ENCODE results near the gene CDH4. TPM values are rescaled to one million over a fixed set of nuclear protein-coding genes. Genes with fewer than 3 reads are reported as not detected.

The CDH4 gene
- total RNA-seq, 2 experiments from 2014 or later = not detected

DNA sequence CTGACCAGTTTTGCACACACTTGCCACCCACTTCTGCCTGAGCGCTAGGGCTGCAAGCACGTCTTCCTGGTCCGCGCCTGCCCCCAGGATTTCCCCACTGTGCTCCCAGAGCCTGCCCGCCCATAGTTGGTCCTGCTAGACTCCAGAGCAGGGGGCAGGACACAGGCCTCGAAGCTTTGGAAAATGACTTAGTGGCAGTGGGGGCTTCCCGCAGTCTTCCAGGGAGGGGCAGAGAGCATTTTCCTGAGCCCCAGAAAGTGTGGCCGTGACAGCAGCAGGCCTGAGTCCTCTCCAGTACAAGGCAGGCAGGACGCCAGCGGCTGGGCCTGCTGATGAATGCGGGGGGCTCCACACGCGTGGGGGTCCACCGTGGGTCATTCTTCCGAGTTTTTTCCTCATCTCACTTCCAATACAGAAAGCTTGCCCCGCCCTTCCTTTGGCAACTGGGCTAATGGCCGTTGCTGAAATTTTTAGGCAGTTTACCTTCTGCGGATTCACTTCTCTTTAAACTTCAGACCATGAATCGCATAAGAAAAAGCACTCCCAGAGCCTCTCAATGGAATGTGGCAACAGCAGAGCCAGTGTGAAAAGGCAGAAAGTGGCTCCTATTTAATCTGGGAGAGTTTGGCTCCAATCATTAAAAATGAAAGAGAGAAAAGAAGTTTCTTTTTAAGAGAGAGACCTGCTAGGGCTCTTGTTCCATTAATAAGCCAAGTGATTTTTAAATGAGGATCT, 383.8 kb downstream of the CDH4 start:
- BruUV-seq (replicated peaks) = no TSS peak
- no peak overlapping the region for H3K4me3 ChIP-seq (ENCODE audit: low read depth, low read length, poor library complexity, severe bottlenecking)
- H3K79me2 ChIP-seq (ENCODE audit: insufficient read depth, low read depth, low read length) = no peaks in the 10 kb centered on the region
- POLR2A ChIA-PET = no interaction called here
- no peaks in the 10 kb centered on the region for H4K20me1 ChIP-seq (ENCODE audit: insufficient read depth, low read length)
- no peaks in the 10 kb centered on the region for H3K9me3 ChIP-seq (ENCODE audit: low read length)
- H3K36me3 ChIP-seq (ENCODE audit: insufficient read depth, low read length) = no peaks in the 10 kb centered on the region
- intact Hi-C loops (cut with micrococcal nuclease; ENCODE audit: unreplicated experiment) = no loop called here
- no peak for TF ChIP-seq EZH2phosphoT487 (IDR thresholded peaks at IDR 0.05; ENCODE audit: borderline replicate concordance, low read depth, low read length)
- no peak overlapping the region for H3K4me2 ChIP-seq (ENCODE audit: low read length)
- no peak overlapping the region for H3K27ac ChIP-seq (ENCODE audit: low read depth, low read length, poor library complexity, severe bottlenecking)
- H2AFZ ChIP-seq (ENCODE audit: low read length) = no peak overlapping the region
- no peaks in the 10 kb centered on the region for H3K9me2 ChIP-seq (ENCODE audit: insufficient read depth, low read length)
- CTCF ChIA-PET (ENCODE audit: unreplicated experiment) = no interaction called here
- DNase-seq (ENCODE audit: low spot score) = no peak
- H3K4me1 ChIP-seq (ENCODE audit: insufficient read depth, low read length, poor library complexity, severe bottlenecking) = no peaks in the 10 kb centered on the region

DNA sequence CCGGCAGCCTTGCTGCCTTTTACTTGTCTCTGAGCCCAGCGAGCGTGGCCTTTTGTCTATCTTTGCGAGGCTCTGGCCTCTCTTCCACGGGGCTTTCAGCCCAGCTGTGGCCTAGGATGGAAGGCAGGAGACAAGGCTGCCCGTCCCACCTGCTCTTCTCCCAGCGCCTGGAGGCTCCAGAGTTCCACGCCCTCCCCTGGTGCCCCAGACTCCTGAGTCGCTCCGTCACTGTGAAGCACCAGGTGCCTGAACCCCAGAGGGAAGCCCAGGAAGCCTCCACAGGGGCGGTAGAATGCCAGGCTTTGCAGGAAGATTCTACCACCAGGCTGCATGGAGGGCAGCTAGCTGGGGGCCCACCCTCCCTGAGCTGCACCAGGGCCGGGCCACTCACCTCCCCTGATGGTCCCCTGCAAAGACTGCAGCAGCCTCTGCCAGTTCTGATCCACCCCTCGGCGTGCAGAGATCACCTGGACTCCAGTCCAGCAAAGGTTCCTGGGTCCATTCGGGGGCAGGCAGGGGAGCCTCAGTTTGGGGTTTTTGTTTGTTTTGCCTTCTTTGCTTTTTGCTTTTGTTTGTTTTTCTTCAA, 384.6 kb downstream of the CDH4 start:
- Histone ChIP-seq H2AFZ (ENCODE audit: low read length) (no peak overlapping the region), H3K4me3 (ENCODE audit: low read depth, low read length, poor library complexity, severe bottlenecking) (no peak overlapping the region), H3K36me3 (ENCODE audit: insufficient read depth, low read length) (no peaks in the 10 kb centered on the region), H3K79me2 (ENCODE audit: insufficient read depth, low read depth, low read length) (no peaks in the 10 kb centered on the region), H3K27ac (ENCODE audit: low read depth, low read length, poor library complexity, severe bottlenecking) (no peak overlapping the region), H3K4me2 (ENCODE audit: low read length) (no peak overlapping the region), H3K4me1 (ENCODE audit: insufficient read depth, low read length, poor library complexity, severe bottlenecking) (no peaks in the 10 kb centered on the region), H3K9me3 (ENCODE audit: low read length) (no peaks in the 10 kb centered on the region), H4K20me1 (ENCODE audit: insufficient read depth, low read length) (no peaks in the 10 kb centered on the region), H3K9me2 (ENCODE audit: insufficient read depth, low read length) (no peaks in the 10 kb centered on the region)
- intact Hi-C loops (cut with micrococcal nuclease; ENCODE audit: unreplicated experiment) = no loop called here
- ChIA-PET POLR2A (no interaction called here), CTCF (ENCODE audit: unreplicated experiment) (no interaction called here)
- BruUV-seq (replicated peaks) = no TSS peak
- DNase-seq (ENCODE audit: low spot score) = no peak
- TF ChIP-seq, protein P1, sequence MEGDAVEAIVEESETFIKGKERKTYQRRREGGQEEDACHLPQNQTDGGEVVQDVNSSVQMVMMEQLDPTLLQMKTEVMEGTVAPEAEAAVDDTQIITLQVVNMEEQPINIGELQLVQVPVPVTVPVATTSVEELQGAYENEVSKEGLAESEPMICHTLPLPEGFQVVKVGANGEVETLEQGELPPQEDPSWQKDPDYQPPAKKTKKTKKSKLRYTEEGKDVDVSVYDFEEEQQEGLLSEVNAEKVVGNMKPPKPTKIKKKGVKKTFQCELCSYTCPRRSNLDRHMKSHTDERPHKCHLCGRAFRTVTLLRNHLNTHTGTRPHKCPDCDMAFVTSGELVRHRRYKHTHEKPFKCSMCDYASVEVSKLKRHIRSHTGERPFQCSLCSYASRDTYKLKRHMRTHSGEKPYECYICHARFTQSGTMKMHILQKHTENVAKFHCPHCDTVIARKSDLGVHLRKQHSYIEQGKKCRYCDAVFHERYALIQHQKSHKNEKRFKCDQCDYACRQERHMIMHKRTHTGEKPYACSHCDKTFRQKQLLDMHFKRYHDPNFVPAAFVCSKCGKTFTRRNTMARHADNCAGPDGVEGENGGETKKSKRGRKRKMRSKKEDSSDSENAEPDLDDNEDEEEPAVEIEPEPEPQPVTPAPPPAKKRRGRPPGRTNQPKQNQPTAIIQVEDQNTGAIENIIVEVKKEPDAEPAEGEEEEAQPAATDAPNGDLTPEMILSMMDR (conservative IDR thresholded peaks at IDR 0.05; ENCODE audit: low read length) = no peak
- TF ChIP-seq EZH2phosphoT487 (IDR thresholded peaks at IDR 0.05; ENCODE audit: borderline replicate concordance, low read depth, low read length) = no peak

DNA sequence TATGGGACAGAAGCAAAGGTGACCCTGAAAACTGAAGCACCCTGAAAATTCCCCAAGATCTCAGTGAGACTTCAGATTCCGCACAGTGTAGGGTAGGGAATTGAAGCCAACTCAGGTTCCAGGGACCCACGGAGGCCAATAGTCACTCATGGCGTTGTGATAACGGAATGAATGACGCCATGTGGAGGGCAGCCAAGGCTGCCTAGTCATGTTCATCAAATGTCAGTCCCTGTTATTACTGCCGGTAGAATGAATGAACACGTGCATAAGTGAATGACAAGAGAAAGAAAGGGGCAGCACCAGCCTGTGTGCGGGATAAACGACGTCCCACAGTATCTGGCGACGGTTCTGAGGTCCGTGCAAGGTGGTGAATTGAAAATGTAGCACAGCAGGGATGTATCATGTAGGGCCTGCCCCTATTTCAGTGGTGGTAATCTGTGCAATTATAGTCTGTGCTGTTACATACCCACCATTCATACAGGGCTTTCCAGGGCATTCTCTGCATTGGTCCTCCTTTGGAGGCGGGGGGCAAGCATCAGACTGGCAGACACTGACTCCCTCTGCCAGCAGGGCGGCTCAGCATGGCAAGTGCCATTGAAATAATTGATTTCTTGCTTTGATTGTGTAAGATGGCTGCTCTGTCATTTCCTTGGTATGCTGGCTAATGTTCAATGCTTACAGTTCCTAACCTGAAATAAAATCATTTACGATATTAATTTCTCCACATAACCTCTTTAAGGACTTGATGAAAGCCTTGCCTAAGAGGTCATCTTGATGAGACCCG, 386.9 kb downstream of the CDH4 start:
- Histone ChIP-seq H3K9me3 (ENCODE audit: low read length) (no peaks in the 10 kb centered on the region), H3K4me2 (ENCODE audit: low read length) (no peak overlapping the region), H3K9me2 (ENCODE audit: insufficient read depth, low read length) (no peaks in the 10 kb centered on the region), H2AFZ (ENCODE audit: low read length) (no peak overlapping the region), H3K4me3 (ENCODE audit: low read depth, low read length, poor library complexity, severe bottlenecking) (no peak overlapping the region), H3K79me2 (ENCODE audit: insufficient read depth, low read depth, low read length) (no peaks in the 10 kb centered on the region), H3K36me3 (ENCODE audit: insufficient read depth, low read length) (no peaks in the 10 kb centered on the region), H3K4me1 (ENCODE audit: insufficient read depth, low read length, poor library complexity, severe bottlenecking) (no peaks in the 10 kb centered on the region), H3K27ac (ENCODE audit: low read depth, low read length, poor library complexity, severe bottlenecking) (no peak overlapping the region), H4K20me1 (ENCODE audit: insufficient read depth, low read length) (no peaks in the 10 kb centered on the region)
- TF ChIP-seq EZH2phosphoT487 (IDR thresholded peaks at IDR 0.05; ENCODE audit: borderline replicate concordance, low read depth, low read length) = no peak
- TF ChIP-seq, protein P1 (conservative IDR thresholded peaks at IDR 0.05; ENCODE audit: low read length) = no peak
- CTCF ChIA-PET (ENCODE audit: unreplicated experiment) = no interaction called here
- POLR2A ChIA-PET = no interaction called here
- no peak for DNase-seq (ENCODE audit: low spot score)
- intact Hi-C loops (cut with micrococcal nuclease; ENCODE audit: unreplicated experiment) = no loop called here
- BruUV-seq (replicated peaks) = no TSS peak

All from OCI-LY7 (cell line).